Measurements from ENCODE around the gene GNAO1. TPM values are rescaled to one million over a fixed set of nuclear protein-coding genes. Genes with fewer than 3 reads are reported as not detected.

The GNAO1 gene
- total and polyA plus RNA-seq, 9 of the 15 experiments (the other 6 are each of a cell fraction or from before 2014, with no cell fraction given) = 0.07 to 0.42 (median 0.08) TPM; not detected in 5

DNA sequence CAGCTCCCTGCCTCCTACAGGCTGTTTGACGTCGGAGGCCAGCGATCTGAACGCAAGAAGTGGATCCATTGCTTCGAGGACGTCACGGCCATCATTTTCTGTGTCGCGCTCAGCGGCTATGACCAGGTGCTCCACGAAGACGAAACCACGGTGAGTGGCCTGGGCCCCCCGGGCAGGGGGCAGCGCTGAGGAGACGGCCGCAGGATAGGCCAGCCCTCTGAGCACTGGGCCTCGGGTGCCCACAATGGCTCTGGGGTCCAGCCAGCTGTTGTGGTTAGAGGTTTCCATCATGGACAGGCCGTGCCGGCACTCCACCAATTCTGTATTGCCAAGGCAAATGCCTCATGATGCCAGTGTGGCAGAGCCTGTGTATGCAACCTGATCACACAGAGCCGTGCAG, 145.4 kb downstream of the GNAO1 start (continued):
- TF ChIP-seq RBM39 (optimal IDR thresholded peaks at IDR 0.05; ENCODE audit: low read depth, low read length) (no peak), ZNF133 (CRISPR knock-in tag; IDR thresholded peaks at IDR 0.05) (no peak), SIX5 (IDR thresholded peaks at IDR 0.05; ENCODE audit: borderline replicate concordance in 1 of 2, insufficient read depth in 1 of 2, low read depth in 1 of 2, low read length in 2 of 2) (no peak), POLR2AphosphoS2 (IDR thresholded peaks at IDR 0.05; ENCODE audit: low read length) (no peak), ZNF561 (CRISPR knock-in tag; conservative IDR thresholded peaks at IDR 0.05) (no peak), BCL6 (CRISPR knock-in tag; IDR thresholded peaks at IDR 0.05) (no peak), ZNF282 (CRISPR knock-in tag; IDR thresholded peaks at IDR 0.05) (no peak), MEIS2 (IDR thresholded peaks at IDR 0.05; ENCODE audit: partially characterized antibody) (no peak), ZNF444 (CRISPR knock-in tag; IDR thresholded peaks at IDR 0.05) (no peak)
- TF ChIP-seq, protein P1, sequence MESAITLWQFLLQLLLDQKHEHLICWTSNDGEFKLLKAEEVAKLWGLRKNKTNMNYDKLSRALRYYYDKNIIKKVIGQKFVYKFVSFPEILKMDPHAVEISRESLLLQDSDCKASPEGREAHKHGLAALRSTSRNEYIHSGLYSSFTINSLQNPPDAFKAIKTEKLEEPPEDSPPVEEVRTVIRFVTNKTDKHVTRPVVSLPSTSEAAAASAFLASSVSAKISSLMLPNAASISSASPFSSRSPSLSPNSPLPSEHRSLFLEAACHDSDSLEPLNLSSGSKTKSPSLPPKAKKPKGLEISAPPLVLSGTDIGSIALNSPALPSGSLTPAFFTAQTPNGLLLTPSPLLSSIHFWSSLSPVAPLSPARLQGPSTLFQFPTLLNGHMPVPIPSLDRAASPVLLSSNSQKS (CRISPR knock-in tag; IDR thresholded peaks at IDR 0.05) = no peak

DNA sequence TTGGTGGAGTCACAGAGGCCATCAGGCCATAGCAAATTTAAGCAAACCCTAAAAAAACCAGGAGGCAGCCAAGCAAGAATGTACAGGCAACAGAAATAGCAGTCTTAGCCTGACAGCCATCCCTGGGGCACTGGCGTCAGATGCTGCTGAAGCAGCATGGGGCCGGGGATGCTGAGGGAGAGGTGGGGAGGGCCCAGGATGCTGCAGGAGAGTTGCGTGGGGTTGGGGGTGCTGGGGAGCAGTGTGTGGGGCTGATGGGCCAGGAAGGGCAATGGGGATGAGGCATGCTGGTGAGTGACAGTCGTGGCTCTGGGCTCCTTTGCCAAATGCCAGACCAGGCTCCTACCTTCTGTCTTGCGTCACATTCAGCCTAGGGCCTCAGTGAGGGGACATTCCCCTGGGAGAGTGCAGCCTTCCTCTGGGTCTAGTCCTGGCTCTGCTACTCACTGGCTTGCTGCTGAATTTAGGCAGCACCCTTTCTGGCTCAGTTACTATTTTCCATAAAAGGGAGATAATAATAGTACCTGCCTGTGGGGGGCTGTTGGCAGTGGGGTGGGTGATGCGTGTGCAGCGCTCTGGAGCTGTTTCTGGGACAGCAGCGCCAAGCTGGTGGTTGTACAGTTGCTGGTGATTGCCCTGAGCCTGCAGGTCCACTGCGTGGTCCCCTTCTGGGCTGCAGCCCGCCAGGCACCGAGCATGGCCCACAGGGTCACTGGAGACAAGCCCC, 146.0 kb downstream of the GNAO1 start:
- DNase-seq (ENCODE audit: extremely low read depth in 1 of 4, low spot score in 3 of 4) = no peak
- BruUV-seq (replicated peaks) = no TSS peak
- Histone ChIP-seq H3K79me2 (ENCODE audit: control insufficient read depth, insufficient read depth, low read length) (no peaks in the 10 kb centered on the region), H2AFZ (ENCODE audit: low read depth, low read length) (no peak overlapping the region), H3K9ac (ENCODE audit: insufficient read depth in 1 of 2, low read depth in 2 of 2, low read length in 2 of 2) (no peak overlapping the region), H3K27me3 (ENCODE audit: control insufficient read depth in 2 of 2, insufficient read depth in 2 of 2, low read length in 2 of 2) (peaks cover 16 to 76% of the 10 kb centered on the region in 2 experiments; a peak in 4 of 5 replicates), H3K27ac (ENCODE audit: extremely low read depth, low read depth, low read length) (no peak overlapping the region), H3K36me3 (ENCODE audit: control insufficient read depth, insufficient read depth, low read length) (no peaks in the 10 kb centered on the region), H3K9me1 (ENCODE audit: control insufficient read depth, insufficient read depth, low read length) (peaks cover 3% of the 10 kb centered on the region), H3K4me2 (ENCODE audit: insufficient read depth, low read length) (no peak overlapping the region), H3K9me3 (replicated peaks; ENCODE audit: control insufficient read depth, insufficient read depth, low read depth, low read length) (no peaks in the 10 kb centered on the region), H4K20me1 (replicated peaks; ENCODE audit: control insufficient read depth, insufficient read depth, low read length) (peaks cover 30% of the 10 kb centered on the region), H3K4me3 (no peak overlapping the region), H3K4me1 (replicated peaks in 1 of 2; ENCODE audit: control insufficient read depth in 2 of 2, insufficient read depth in 2 of 2, low read length in 2 of 2) (peaks cover 0 to 40% of the 10 kb centered on the region in 2 experiments; a peak in 2 of 5 replicates)
- in situ Hi-C loops (cut with MboI) (no loop called here), intact Hi-C loops (cut with micrococcal nuclease) (no loop called here)
- FAIRE-seq = no peak
- POLR2A ChIA-PET = interaction anchor here (1.6 kb wide), 1 partner anchor 38 kb away, joined by 4 read pairs; no protein-coding TSS in a partner anchor
- CTCF ChIA-PET (ENCODE audit: low intra/inter-chr PET ratio) = no interaction called here
- no peak for ATAC-seq
- 5% methylated on average over 10 of the region's 11 CpGs for WGBS (ENCODE audit: insufficient coverage, low coverage, missing lambda C conversion rate)
- TF ChIP-seq, protein P2, sequence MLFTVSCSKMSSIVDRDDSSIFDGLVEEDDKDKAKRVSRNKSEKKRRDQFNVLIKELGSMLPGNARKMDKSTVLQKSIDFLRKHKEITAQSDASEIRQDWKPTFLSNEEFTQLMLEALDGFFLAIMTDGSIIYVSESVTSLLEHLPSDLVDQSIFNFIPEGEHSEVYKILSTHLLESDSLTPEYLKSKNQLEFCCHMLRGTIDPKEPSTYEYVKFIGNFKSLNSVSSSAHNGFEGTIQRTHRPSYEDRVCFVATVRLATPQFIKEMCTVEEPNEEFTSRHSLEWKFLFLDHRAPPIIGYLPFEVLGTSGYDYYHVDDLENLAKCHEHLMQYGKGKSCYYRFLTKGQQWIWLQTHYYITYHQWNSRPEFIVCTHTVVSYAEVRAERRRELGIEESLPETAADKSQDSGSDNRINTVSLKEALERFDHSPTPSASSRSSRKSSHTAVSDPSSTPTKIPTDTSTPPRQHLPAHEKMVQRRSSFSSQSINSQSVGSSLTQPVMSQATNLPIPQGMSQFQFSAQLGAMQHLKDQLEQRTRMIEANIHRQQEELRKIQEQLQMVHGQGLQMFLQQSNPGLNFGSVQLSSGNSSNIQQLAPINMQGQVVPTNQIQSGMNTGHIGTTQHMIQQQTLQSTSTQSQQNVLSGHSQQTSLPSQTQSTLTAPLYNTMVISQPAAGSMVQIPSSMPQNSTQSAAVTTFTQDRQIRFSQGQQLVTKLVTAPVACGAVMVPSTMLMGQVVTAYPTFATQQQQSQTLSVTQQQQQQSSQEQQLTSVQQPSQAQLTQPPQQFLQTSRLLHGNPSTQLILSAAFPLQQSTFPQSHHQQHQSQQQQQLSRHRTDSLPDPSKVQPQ (CRISPR knock-in tag; IDR thresholded peaks at IDR 0.05; ENCODE audit: borderline replicate concordance) = no peak
- TF ChIP-seq SMAD2 (IDR thresholded peaks at IDR 0.05; ENCODE audit: low read depth, low read length) (no peak), SRF (CRISPR knock-in tag; IDR thresholded peaks at IDR 0.05) (no peak)
- TF ChIP-seq, protein P3, sequence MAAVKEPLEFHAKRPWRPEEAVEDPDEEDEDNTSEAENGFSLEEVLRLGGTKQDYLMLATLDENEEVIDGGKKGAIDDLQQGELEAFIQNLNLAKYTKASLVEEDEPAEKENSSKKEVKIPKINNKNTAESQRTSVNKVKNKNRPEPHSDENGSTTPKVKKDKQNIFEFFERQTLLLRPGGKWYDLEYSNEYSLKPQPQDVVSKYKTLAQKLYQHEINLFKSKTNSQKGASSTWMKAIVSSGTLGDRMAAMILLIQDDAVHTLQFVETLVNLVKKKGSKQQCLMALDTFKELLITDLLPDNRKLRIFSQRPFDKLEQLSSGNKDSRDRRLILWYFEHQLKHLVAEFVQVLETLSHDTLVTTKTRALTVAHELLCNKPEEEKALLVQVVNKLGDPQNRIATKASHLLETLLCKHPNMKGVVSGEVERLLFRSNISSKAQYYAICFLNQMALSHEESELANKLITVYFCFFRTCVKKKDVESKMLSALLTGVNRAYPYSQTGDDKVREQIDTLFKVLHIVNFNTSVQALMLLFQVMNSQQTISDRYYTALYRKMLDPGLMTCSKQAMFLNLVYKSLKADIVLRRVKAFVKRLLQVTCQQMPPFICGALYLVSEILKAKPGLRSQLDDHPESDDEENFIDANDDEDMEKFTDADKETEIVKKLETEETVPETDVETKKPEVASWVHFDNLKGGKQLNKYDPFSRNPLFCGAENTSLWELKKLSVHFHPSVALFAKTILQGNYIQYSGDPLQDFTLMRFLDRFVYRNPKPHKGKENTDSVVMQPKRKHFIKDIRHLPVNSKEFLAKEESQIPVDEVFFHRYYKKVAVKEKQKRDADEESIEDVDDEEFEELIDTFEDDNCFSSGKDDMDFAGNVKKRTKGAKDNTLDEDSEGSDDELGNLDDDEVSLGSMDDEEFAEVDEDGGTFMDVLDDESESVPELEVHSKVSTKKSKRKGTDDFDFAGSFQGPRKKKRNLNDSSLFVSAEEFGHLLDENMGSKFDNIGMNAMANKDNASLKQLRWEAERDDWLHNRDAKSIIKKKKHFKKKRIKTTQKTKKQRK (IDR thresholded peaks at IDR 0.05; ENCODE audit: borderline replicate concordance, low read depth, low read length) = no peak
